GM12891 (cell line): Measurements from ENCODE around the gene BOLL.
"Not testable (repeated sequence)": the region's sequence is repeated elsewhere in the genome, so short reads cannot be mapped to it uniquely, and the experiment has no call there.

Source experiments
- PAX5 ChIP-seq: IDR thresholded peaks from 2 replicates; pipeline ENCODE4 v1.6.1; 2011; ENCODE audit warnings: low read length, moderate library complexity, mild to moderate bottlenecking; ENCODE audit not compliant: insufficient read depth, severe bottlenecking
- POLR2A ChIP-seq: IDR thresholded peaks from 2 replicates; pipeline ENCODE4 v1.6.1; 2011; ENCODE audit warnings: low read depth, low read length, control low read depth
- POLR2AphosphoS5 ChIP-seq: IDR thresholded peaks from 2 replicates; pipeline ENCODE4 v1.6.1; 2011; ENCODE audit warnings: low read depth, low read length, control low read depth
- POU2F2 ChIP-seq: IDR thresholded peaks from 2 replicates; pipeline ENCODE4 v1.6.1; 2011; ENCODE audit warnings: low read depth, mild to moderate bottlenecking, control low read depth, low read length, moderate library complexity
- SPI1 ChIP-seq: IDR thresholded peaks from 2 replicates; pipeline ENCODE4 v1.6.1; 2011; ENCODE audit warnings: low read depth, low read length, control low read depth
- TAF1 ChIP-seq: IDR thresholded peaks from 2 replicates; pipeline ENCODE4 v1.6.1; 2011; ENCODE audit warnings: low read depth, low read length, control low read depth

- TF ChIP-seq POLR2A, POLR2AphosphoS5, POU2F2, SPI1, TAF1, PAX5: not testable (repeated sequence)
Measured at GRCh38 chr2:197696571-197696970, 88.5 kb downstream of the BOLL start.
